LNCaP clone FGC (cell line): Measurements from ENCODE around the gene EWSR1.

ENCODE experiments used
- DNase-seq: peaks from one replicate; pipeline ENCODE4 v3.0.0-alpha.2; 2011; ENCODE audit warnings: low read depth
- H3K4me3 ChIP-seq: 2 replicates; pipeline ENCODE4 v1.5.1; 2011; ENCODE audit warnings: mild to moderate bottlenecking, low read depth, low read length, control low read depth
- TF ChIP-seq, protein P1 (sequence below): IDR thresholded peaks from 2 replicates; pipeline ENCODE4 v1.5.1; 2012; ENCODE audit warnings: mild to moderate bottlenecking; ENCODE audit not compliant: control insufficient read depth, insufficient read depth; ENCODE audit errors: extremely low read depth

Gene EWSR1

DNA sequence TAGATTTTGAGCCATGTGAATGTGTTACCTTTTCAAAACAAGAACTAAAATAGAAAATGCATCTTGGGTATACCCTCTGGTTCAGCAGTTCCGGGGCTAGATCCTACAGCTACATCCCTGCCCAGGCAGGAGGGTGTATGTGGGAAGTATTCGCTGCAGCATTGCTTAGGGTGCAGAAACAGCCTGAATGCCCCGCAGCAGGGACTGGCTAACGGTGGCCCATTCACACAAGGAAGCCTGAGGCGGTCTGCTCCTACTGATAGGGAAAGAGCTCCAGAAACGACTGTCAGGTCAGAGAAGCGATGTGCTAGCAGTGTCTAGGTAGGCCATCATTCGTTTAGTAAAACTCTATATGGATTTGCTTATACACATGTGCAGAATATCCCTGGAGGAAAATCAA is 57.3 kb downstream of the EWSR1 start:
- TF ChIP-seq, protein P1, sequence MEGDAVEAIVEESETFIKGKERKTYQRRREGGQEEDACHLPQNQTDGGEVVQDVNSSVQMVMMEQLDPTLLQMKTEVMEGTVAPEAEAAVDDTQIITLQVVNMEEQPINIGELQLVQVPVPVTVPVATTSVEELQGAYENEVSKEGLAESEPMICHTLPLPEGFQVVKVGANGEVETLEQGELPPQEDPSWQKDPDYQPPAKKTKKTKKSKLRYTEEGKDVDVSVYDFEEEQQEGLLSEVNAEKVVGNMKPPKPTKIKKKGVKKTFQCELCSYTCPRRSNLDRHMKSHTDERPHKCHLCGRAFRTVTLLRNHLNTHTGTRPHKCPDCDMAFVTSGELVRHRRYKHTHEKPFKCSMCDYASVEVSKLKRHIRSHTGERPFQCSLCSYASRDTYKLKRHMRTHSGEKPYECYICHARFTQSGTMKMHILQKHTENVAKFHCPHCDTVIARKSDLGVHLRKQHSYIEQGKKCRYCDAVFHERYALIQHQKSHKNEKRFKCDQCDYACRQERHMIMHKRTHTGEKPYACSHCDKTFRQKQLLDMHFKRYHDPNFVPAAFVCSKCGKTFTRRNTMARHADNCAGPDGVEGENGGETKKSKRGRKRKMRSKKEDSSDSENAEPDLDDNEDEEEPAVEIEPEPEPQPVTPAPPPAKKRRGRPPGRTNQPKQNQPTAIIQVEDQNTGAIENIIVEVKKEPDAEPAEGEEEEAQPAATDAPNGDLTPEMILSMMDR = no peak
- no peak for DNase-seq
- H3K4me3 ChIP-seq = no peak overlapping the region

DNA sequence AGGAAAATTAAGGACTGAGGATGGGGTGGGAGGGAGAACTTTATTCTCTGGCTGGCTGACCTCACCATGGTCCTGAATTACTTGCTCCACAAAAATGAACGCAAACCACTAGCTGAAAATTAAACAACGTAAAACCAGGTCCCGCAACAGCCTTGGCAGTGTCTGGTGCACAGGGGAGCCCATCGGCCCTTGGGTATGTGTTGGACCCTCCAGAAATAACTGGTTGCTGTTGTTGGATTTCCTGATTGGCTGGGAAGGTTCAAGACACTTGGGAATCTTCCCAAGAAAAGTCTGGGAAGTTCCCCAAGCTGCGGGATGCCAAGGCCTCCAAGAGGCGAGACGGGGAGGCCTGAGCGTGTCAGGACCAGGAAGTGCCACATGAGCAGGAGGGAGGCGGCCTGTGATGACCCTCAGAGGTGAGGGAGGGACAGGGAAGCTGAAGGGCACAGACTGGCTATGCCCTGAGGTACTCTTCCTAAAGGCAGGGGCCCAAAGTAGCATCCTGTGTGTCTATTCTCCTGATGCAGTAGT is 57.8 kb downstream of the EWSR1 start:
- DNase-seq = no peak
- TF ChIP-seq, protein P1 = no peak

DNA sequence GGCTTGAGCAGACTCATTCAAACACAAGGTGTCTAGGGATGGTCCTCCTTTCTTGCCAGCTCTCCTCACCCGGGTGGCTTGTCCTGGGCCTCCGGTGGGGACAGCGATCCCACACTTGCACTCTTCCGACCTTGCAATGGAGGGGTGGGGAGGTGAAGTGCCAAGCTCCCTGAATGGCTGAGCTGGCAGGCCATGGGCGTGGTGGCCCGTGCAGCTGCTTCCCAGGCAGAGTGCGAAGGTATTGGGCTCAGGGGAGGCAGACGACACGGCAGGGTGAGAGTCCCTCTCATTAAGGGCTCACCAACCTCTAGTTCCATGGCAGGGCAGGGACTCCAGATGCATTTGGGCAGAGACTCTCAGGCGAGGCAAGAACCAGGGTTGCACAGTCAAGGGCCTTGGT is 58.4 kb downstream of the EWSR1 start:
- H3K4me3 ChIP-seq = no peak overlapping the region
- TF ChIP-seq, protein P1 = no peak
- DNase-seq = no peak

More for the DNA sequence above, 57.8 kb downstream of the EWSR1 start:
- no peak overlapping the region for H3K4me3 ChIP-seq

DNA sequence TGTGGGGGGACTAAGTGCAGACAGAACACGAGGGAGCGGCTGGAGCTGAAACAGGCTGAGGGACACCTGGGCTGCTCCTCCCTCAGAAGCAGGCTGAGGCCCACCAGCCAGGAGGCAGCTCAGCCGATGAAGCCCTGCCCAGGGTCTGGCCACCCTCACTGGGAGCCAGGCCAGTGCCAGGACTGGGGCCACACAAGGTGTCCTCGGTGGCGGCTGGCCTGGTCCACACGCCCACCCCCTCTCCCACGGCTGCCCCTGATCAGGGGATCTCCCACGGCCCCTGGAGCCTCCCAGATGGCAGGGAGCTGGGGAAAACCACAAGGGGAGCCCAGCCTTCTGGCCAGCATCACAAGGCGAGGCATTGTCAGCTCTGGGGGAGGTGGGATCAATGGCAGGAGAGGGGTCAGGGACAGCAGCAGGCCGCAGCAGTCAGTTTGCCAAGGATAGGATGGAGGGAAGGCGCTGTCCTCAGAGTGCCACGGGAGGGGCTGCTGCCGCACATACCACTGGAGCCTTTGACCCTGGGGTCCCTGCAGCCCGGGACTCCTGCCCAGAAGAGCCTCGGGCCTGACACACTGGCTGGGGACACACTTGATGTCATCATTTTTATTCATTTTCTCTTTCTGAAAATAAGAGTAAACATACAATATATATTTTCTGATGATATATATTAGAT is 59.2 kb downstream of the EWSR1 start:
- TF ChIP-seq, protein P1 = no peak
- no peak overlapping the region for H3K4me3 ChIP-seq
- no peak for DNase-seq

DNA sequence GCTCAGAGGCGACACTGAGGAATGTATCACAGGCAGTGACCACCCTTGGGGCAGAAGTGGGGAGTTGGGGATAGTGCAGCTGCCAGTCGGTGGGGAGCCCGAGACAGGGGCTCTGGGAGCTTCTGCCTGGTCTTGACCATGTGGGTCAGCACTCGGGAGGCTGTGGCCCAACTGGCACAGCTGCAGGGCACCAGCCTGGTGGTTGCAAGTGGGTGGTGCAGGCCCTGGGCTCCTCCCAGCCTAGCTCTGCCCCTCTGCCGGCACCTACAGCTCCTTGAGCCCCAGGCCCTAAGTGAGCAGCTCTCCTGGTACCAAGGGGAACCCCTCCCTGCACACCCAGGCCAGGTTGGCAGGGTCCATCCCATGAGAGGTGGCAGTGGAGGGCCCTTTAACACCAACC is 60.0 kb downstream of the EWSR1 start:
- no peak overlapping the region for H3K4me3 ChIP-seq
- DNase-seq = no peak

DNA sequence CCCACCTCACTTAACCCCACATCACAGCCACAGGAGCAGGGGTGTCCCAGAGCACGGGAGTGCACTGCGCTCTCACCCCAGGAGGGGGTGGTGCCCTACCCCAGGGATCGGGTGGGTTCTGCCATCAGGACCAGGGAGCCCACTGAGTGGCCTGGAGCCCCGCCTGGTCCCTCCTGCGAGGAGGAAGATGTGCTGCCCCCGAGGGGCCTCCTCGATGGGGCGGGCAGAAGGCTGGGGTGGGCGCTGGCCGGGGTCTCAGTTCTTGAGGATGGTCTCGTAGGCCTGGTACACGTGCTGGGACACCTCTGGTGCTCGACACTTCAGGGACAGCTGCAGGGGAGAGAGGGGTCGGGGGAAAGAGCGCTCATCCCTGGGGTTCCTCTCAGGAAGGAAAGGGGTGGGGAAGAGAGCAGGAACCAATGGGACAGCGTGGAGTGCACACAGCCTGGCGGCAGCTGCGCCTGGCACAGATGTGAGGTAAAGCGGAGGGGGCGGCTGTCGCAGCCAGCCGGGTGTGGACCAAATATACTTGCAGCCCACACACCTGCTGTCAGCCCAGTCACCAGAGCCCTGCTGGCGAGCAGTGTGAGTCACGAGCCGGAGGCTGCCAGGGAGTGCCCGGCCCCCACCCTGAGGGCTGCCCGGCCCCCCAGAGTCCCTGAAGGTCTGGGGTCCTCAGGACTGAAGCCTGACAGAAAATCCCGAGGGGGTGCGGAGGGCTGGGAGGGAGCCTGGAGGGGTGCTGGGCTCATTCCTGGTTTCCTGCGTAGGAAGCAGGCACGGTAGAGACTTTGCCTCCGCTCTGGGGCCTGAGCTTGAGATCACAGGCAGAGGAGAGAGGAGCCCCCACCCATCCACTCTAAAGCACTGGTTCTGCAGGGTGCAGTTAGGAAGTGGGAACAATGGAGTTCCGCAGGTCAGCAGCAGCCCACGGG is 60.8 kb downstream of the EWSR1 start:
- no peak overlapping the region for H3K4me3 ChIP-seq
- TF ChIP-seq, protein P1 = no peak
- DNase-seq = no peak

More for the DNA sequence above, 60.0 kb downstream of the EWSR1 start:
- TF ChIP-seq, protein P1 = no peak
